MM.1S (cell line): ENCODE measurements around the gene TSSK6.

Experiments
- EZH2 ChIP-seq: fragments of 300-600 bp; sonication (generic); optimal IDR thresholded peaks from 2 replicates; pipeline ENCODE3; 2017; ENCODE audit warnings: low read depth, mild to moderate bottlenecking, antibody characterized with exemption, low read length, mixed read lengths
- TF ChIP-seq, protein P1 (sequence below): fragments of 300-600 bp; sonication (generic); IDR thresholded peaks from 2 replicates; pipeline ENCODE4 v1.5.1; 2016; ENCODE audit warnings: antibody characterized with exemption, low read length, mixed read lengths

DNA sequence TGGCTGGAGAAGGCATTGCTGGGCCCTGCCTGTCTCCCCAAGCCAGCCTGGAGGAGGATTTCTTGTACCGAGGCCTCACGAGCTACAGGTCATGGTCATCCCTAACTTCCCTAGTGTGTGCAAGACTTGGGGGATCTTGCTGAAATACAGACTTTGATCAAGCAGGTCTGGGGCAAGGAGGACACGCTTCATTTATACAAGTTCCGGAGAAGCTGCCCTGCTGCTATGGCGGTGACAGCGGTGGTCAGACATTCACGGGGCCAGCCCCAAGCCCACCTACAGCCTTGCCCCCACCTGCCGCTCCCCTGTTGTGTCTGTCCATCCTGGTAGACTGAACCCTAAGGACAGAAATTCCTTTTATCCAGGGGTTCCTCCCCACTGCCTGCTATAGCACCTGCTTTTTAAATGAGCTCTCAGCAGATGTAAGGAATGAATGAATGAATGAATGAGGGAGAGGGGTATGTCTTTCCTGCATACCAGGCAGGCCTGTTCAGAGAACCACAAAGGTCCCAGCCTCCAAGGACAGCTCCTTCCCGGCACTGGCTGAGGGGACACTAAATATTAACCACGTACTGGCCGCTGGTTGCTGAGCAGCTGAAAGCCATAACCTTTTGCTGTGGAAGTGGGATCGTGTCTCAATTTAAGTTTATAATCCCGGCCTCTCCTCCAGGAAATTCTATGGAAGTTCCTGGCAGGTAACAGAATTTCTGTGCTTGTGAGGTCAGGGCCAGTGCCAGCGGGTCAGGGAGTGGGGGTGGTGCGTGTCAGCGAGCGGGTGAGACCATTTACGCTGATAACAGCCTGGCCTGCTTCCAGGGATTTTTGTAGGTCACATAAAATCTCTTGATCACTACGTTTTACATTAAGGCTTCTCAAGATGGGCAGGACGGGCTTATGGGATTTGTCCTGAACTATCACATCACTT, 27.1 kb downstream of the TSSK6 start:
- TF ChIP-seq, protein P1, sequence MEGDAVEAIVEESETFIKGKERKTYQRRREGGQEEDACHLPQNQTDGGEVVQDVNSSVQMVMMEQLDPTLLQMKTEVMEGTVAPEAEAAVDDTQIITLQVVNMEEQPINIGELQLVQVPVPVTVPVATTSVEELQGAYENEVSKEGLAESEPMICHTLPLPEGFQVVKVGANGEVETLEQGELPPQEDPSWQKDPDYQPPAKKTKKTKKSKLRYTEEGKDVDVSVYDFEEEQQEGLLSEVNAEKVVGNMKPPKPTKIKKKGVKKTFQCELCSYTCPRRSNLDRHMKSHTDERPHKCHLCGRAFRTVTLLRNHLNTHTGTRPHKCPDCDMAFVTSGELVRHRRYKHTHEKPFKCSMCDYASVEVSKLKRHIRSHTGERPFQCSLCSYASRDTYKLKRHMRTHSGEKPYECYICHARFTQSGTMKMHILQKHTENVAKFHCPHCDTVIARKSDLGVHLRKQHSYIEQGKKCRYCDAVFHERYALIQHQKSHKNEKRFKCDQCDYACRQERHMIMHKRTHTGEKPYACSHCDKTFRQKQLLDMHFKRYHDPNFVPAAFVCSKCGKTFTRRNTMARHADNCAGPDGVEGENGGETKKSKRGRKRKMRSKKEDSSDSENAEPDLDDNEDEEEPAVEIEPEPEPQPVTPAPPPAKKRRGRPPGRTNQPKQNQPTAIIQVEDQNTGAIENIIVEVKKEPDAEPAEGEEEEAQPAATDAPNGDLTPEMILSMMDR = no peak
- TF ChIP-seq EZH2 = no peak
